Nephron (organoid): Measurements from ENCODE around the gene ANTKMT.
A peak's percentile ranks its signal among the peaks of the same experiment; 100 is the strongest.

Source experiments
- H3K27ac Mint-ChIP-seq, 3 experiments: 2 replicates each; pipeline ENCODE4 v1.8.0; 2020; ENCODE audit warnings: mixed read lengths in 3 of 3, mild to moderate bottlenecking in 2 of 3, moderate library complexity in 1 of 3
- H3K27me3 Mint-ChIP-seq: 2 replicates; pipeline ENCODE4 v1.8.0; 2021; ENCODE audit warnings: low read depth, mild to moderate bottlenecking, moderate library complexity, mixed read lengths
- H3K36me3 Mint-ChIP-seq: 2 replicates; pipeline ENCODE4 v1.8.0; 2020; ENCODE audit warnings: low read depth, mixed read lengths
- H3K4me1 Mint-ChIP-seq: 2 replicates; pipeline ENCODE4 v1.8.0; 2020; ENCODE audit warnings: mixed read lengths
- H3K4me3 Mint-ChIP-seq, 3 experiments: 2 replicates each; pipeline ENCODE4 v1.8.0; 2020; ENCODE audit warnings: mild to moderate bottlenecking in 3 of 3, mixed read lengths in 3 of 3, moderate library complexity in 2 of 3
- H3K9me3 Mint-ChIP-seq: 2 replicates; pipeline ENCODE4 v1.8.0; 2020; ENCODE audit warnings: mixed read lengths
- CTCF ChIP-seq, 3 experiments: fragments of 200-600 bp; sonication (generic); IDR thresholded peaks; one replicate each; pipeline ENCODE4 v1.5.0; 2021; ENCODE audit warnings: antibody characterized with exemption in 3 of 3; ENCODE audit not compliant: unreplicated experiment in 3 of 3

ANTKMT gene

GRCh38 chr16:727291-727977, 6.5 kb downstream of the ANTKMT start:
- Mint-ChIP-seq H3K27ac (no peak overlapping the region), H3K9me3 (no peaks in the 10 kb centered on the region), H3K4me1 (no peaks in the 10 kb centered on the region), H3K36me3 (peaks cover 3% of the 10 kb centered on the region), H3K27me3 (peaks cover 13% of the 10 kb centered on the region), H3K4me3 (peak overlapping the region in 1 of 3 experiments; percentile 35)
- TF ChIP-seq CTCF (IDR thresholded peaks at IDR 0.05; ENCODE audit: unreplicated experiment in 3 of 3), result no peak

- Mint-ChIP-seq H3K4me3 (peak overlapping the region; percentile 22 to 45 (median 28)), H3K27me3 (peaks cover 13% of the 10 kb centered on the region), H3K36me3 (peaks cover 7% of the 10 kb centered on the region), H3K27ac (no peak overlapping the region), H3K9me3 (no peaks in the 10 kb centered on the region), H3K4me1 (no peaks in the 10 kb centered on the region)
- no peak for TF ChIP-seq CTCF (IDR thresholded peaks at IDR 0.05; ENCODE audit: unreplicated experiment in 3 of 3)
Measured at GRCh38 chr16:728131-728889, 7.4 kb downstream of the ANTKMT start.

- H3K27ac Mint-ChIP-seq, result no peak overlapping the region
- no peaks in the 10 kb centered on the region for H3K4me1 Mint-ChIP-seq
- H3K9me3 Mint-ChIP-seq, result no peaks in the 10 kb centered on the region
- peak overlapping the region in 2 of 3 experiments; percentile 22 to 45 for H3K4me3 Mint-ChIP-seq
- no peak for TF ChIP-seq CTCF (IDR thresholded peaks at IDR 0.05; ENCODE audit: unreplicated experiment in 3 of 3)
- peaks cover 7% of the 10 kb centered on the region for H3K36me3 Mint-ChIP-seq
- H3K27me3 Mint-ChIP-seq, result peaks cover 13% of the 10 kb centered on the region
Measured at GRCh38 chr16:728890-729744, 8.2 kb downstream of the ANTKMT start.

GRCh38 chr16:729768-730665, 9.1 kb downstream of the ANTKMT start:
- no peaks in the 10 kb centered on the region for H3K9me3 Mint-ChIP-seq
- peak overlapping the region in 1 of 3 experiments; percentile 30 for H3K4me3 Mint-ChIP-seq
- H3K27ac Mint-ChIP-seq, result no peak overlapping the region
- no peaks in the 10 kb centered on the region for H3K4me1 Mint-ChIP-seq
- peaks cover 7% of the 10 kb centered on the region for H3K36me3 Mint-ChIP-seq
- peaks cover 13% of the 10 kb centered on the region for H3K27me3 Mint-ChIP-seq
- TF ChIP-seq CTCF (IDR thresholded peaks at IDR 0.05; ENCODE audit: unreplicated experiment in 3 of 3), result no peak
